ENCODE results near the gene AGAP3. TPM values are rescaled to one million over a fixed set of nuclear protein-coding genes. Genes with fewer than 3 reads are reported as not detected.

AGAP3 gene
- total RNA-seq, 1 donor from 2014 or later: 114 TPM

DNA sequence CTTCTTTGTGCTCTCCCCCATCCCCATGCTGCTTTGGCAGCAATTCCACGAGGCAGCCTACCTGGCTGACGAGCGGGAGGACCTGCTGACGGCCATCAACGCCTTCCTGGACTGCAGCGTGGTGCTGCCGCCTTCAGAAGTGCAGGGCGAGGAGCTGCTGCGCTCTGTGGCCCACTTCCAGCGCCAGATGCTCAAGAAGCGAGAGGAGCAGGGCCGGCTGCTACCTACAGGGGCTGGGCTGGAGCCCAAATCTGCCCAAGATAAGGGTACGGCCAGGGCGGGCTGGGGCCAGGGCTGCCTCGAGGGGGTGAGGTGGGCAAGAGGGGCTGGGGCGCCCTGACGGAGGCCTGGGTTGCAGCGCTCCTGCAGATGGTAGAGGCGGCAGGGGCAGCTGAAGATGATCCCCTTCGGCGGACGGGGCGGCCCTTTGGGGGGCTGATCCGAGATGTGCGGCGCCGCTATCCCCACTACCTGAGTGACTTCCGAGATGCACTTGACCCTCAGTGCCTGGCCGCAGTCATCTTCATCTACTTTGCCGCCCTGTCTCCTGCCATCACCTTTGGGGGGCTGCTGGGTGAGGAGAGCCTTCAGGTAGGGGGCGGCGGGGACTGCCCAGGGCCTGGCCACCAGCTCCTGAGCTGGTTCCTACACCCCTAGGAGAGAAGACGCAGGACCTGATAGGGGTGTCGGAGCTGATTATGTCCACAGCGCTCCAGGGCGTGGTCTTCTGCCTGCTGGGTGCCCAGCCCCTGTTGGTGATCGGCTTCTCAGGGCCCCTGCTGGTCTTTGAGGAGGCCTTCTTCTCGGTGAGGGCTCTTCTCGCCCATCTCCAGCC lies 15.0 kb upstream of the AGAP3 start:
- Mint-ChIP-seq H3K4me3 (ENCODE audit: low read depth) (no peak overlapping the region), H3K36me3 (ENCODE audit: insufficient read depth) (peaks cover 18% of the 10 kb centered on the region), H3K27me3 (no peaks in the 10 kb centered on the region), H3K9me3 (ENCODE audit: low read depth) (no peaks in the 10 kb centered on the region), H3K27ac (no peak overlapping the region), H3K4me1 (ENCODE audit: low read depth) (no peaks in the 10 kb centered on the region)
- no peak for DNase-seq (ENCODE audit: low spot score, unreplicated experiment)
- TF ChIP-seq, protein P1, sequence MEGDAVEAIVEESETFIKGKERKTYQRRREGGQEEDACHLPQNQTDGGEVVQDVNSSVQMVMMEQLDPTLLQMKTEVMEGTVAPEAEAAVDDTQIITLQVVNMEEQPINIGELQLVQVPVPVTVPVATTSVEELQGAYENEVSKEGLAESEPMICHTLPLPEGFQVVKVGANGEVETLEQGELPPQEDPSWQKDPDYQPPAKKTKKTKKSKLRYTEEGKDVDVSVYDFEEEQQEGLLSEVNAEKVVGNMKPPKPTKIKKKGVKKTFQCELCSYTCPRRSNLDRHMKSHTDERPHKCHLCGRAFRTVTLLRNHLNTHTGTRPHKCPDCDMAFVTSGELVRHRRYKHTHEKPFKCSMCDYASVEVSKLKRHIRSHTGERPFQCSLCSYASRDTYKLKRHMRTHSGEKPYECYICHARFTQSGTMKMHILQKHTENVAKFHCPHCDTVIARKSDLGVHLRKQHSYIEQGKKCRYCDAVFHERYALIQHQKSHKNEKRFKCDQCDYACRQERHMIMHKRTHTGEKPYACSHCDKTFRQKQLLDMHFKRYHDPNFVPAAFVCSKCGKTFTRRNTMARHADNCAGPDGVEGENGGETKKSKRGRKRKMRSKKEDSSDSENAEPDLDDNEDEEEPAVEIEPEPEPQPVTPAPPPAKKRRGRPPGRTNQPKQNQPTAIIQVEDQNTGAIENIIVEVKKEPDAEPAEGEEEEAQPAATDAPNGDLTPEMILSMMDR (IDR thresholded peaks at IDR 0.05; ENCODE audit: unreplicated experiment): no peak

DNA sequence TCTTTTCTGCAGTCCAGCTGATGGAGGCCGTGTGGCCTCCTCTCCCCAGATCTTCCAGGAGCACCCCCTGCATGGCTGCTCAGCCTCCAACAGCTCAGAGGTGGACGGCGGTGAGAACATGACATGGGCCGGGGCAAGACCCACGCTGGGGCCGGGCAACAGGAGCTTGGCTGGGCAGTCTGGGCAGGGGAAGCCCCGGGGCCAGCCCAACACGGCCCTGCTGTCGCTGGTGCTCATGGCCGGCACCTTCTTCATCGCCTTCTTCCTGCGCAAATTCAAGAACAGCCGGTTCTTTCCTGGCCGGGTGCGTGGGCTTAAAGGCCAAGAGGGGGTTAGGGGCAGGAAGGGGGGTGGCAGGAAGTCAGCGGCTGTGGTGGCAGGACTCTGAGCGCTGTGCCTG lies 12.3 kb upstream of the AGAP3 start:
- Mint-ChIP-seq H3K36me3 (ENCODE audit: insufficient read depth) (peaks cover 14% of the 10 kb centered on the region), H3K4me3 (ENCODE audit: low read depth) (no peak overlapping the region), H3K27me3 (no peaks in the 10 kb centered on the region), H3K9me3 (ENCODE audit: low read depth) (no peaks in the 10 kb centered on the region), H3K4me1 (ENCODE audit: low read depth) (peaks cover under 1% of the 10 kb centered on the region), H3K27ac (no peak overlapping the region)
- TF ChIP-seq, protein P1 (IDR thresholded peaks at IDR 0.05; ENCODE audit: unreplicated experiment): no peak
- DNase-seq (ENCODE audit: low spot score, unreplicated experiment): no peak

DNA sequence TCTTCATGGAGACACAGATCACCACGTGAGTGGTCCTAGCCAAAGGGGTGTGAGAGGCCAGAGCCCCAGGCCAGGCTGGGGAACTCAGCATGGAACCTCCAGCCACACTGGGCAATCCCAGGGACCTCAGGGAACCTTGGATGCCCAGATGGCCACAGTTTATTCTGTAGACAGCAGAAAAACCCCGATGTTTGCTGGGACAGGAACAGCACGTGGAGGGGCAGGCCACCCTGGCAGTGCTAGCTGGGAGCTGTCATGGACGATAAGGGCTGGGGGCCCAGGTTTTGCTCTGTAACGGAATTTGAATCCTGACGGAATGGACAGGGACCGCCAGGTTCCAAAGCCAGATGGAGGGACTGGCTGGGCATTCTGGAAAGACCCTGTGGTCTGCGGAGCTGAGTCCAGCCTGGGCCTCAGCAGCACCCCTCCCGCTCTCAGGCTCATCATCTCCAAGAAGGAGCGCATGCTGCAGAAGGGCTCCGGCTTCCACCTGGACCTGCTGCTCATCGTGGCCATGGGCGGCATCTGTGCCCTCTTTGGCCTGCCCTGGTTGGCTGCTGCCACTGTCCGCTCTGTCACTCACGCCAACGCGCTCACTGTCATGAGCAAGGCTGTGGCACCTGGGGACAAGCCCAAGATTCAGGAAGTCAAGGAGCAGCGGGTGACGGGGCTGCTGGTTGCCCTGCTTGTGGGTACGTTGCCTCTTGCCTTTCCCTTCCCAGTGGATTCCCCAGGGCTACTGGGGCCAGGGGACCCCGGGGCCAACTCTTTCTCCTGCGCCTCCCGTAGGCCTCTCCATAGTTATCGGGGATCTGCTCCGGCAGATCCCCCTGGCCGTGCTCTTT lies 11.2 kb upstream of the AGAP3 start:
- Mint-ChIP-seq H3K36me3 (ENCODE audit: insufficient read depth) (peaks cover 11% of the 10 kb centered on the region), H3K4me3 (ENCODE audit: low read depth) (no peak overlapping the region), H3K9me3 (ENCODE audit: low read depth) (no peaks in the 10 kb centered on the region), H3K27ac (no peak overlapping the region), H3K4me1 (ENCODE audit: low read depth) (peaks cover 5% of the 10 kb centered on the region), H3K27me3 (no peaks in the 10 kb centered on the region)
- TF ChIP-seq, protein P1 (IDR thresholded peaks at IDR 0.05; ENCODE audit: unreplicated experiment): no peak
- no peak for DNase-seq (ENCODE audit: low spot score, unreplicated experiment)

DNA sequence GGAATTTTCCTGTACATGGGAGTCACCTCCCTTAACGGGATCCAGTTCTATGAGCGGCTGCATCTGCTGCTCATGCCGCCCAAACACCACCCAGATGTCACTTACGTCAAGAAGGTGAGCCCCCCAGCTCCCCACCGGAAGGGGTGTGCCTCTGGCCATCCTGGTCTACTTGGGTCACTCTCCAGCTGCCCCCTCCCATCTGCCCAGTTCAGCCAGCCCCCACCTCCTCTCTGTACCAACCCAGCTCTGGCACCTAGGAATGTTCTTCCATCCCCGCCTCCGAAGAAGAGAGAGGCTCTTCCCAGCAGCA lies 10.7 kb upstream of the AGAP3 start:
- Mint-ChIP-seq H3K9me3 (ENCODE audit: low read depth) (no peaks in the 10 kb centered on the region), H3K4me3 (ENCODE audit: low read depth) (no peak overlapping the region), H3K4me1 (ENCODE audit: low read depth) (peaks cover 5% of the 10 kb centered on the region), H3K27ac (no peak overlapping the region), H3K36me3 (ENCODE audit: insufficient read depth) (peaks cover 11% of the 10 kb centered on the region), H3K27me3 (no peaks in the 10 kb centered on the region)
- TF ChIP-seq, protein P1 (IDR thresholded peaks at IDR 0.05; ENCODE audit: unreplicated experiment): no peak
- no peak for DNase-seq (ENCODE audit: low spot score, unreplicated experiment)

DNA sequence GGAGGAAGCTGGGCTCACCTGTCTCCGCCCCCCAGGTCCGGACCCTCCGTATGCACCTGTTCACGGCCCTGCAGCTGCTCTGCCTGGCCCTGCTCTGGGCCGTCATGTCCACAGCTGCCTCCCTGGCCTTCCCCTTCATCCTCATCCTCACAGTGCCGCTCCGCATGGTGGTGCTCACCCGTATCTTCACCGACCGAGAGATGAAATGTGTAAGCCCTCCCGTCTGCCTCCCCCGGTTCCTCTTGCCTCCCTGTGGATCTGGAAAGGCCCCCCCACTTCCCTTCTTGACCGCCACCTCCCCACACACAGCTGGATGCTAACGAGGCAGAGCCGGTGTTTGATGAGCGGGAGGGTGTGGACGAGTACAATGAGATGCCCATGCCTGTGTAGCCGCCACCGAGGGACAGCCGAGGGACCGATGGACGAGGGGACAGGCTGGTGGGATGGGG lies 10.3 kb upstream of the AGAP3 start:
- no peak overlapping the region for H3K4me3 Mint-ChIP-seq (ENCODE audit: low read depth)
- H3K36me3 Mint-ChIP-seq (ENCODE audit: insufficient read depth): peaks cover 11% of the 10 kb centered on the region
- peaks cover 5% of the 10 kb centered on the region for H3K4me1 Mint-ChIP-seq (ENCODE audit: low read depth)
- no peaks in the 10 kb centered on the region for H3K9me3 Mint-ChIP-seq (ENCODE audit: low read depth)
- H3K27me3 Mint-ChIP-seq: no peaks in the 10 kb centered on the region
- H3K27ac Mint-ChIP-seq: no peak overlapping the region
- no peak for DNase-seq (ENCODE audit: low spot score, unreplicated experiment)
- TF ChIP-seq, protein P1 (IDR thresholded peaks at IDR 0.05; ENCODE audit: unreplicated experiment): no peak
